Measurements from ENCODE around the gene RAB11FIP3. TPM values are rescaled to one million over a fixed set of nuclear protein-coding genes. Genes with fewer than 3 reads are reported as not detected.
A peak's percentile ranks its signal among the peaks of the same experiment; 100 is the strongest.

RAB11FIP3 gene
- total and polyA plus RNA-seq, 9 of the 15 experiments (the other 6 are each of a cell fraction or from before 2014, with no cell fraction given): 0.46 to 13.1 (median 4.3) TPM

DNA sequence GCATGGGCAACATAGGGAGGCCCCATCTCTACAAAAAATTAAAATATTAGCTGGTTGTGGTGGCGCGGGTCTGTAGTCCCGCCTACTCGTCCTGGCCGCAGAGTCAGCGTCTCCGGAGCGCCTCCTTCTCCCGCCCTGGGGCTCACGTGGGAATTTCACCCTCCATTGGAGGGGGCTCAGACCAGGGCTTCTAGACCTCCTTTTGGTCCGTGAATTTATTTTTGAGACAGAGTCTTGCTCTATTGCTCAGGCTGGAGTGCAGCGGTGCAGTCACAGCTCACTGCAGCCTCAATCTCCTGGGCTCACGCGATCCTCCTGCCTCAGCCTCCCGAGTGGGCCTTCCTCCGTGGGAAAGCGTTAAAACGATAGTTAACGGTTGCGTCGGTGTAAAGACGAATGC lies 28.8 kb upstream of the RAB11FIP3 start (continued):
- no peak for TF ChIP-seq CHD7 (IDR thresholded peaks at IDR 0.05; ENCODE audit: low read depth, low read length)
- no peak for TF ChIP-seq ZNF277 (CRISPR knock-in tag; IDR thresholded peaks at IDR 0.05; ENCODE audit: borderline replicate concordance)
- TF ChIP-seq BDP1 (IDR thresholded peaks at IDR 0.05; ENCODE audit: insufficient read depth, insufficient read length): no peak
- TF ChIP-seq TAF7 (tag; IDR thresholded peaks at IDR 0.05): 0 out of 2 replicates have a peak, but pooled peaks have one; percentile 46
- TF ChIP-seq TCF3 (CRISPR knock-in tag; IDR thresholded peaks at IDR 0.05): no peak
- peak; percentile 53 for TF ChIP-seq SUPT5H (IDR thresholded peaks at IDR 0.05)
- TF ChIP-seq ZNF507 (tag; conservative IDR thresholded peaks at IDR 0.05): no peak
- TF ChIP-seq ZNF12 (CRISPR knock-in tag; IDR thresholded peaks at IDR 0.05): no peak
- no peak for TF ChIP-seq HDGF (IDR thresholded peaks at IDR 0.05)
- 0 out of 4 replicates have a peak, but pooled peaks of 1 of the 2 experiments have one; percentile 12 for TF ChIP-seq RAD21 (CRISPR knock-in tag; conservative IDR thresholded peaks at IDR 0.05 in 1 of 2, IDR thresholded peaks at IDR 0.05 in 1 of 2)
- TF ChIP-seq ZNF395 (CRISPR knock-in tag; IDR thresholded peaks at IDR 0.05): no peak
- TF ChIP-seq SLC30A9 (CRISPR knock-in tag; IDR thresholded peaks at IDR 0.05): no peak
- 0 out of 2 replicates have a peak, but pooled peaks have one; percentile 50 for TF ChIP-seq LCOR (CRISPR knock-in tag; IDR thresholded peaks at IDR 0.05)
- TF ChIP-seq STAT5A (IDR thresholded peaks at IDR 0.05; ENCODE audit: borderline replicate concordance, low read length): no peak
- TF ChIP-seq ZNF764 (CRISPR knock-in tag; IDR thresholded peaks at IDR 0.05; ENCODE audit: low read depth): no peak

Measured in K562 (cell line).